ENCODE results near the gene FOCAD.
A peak's percentile ranks its signal among the peaks of the same experiment; 100 is the strongest.

Gene FOCAD

GRCh38 chr9:20760246-20760891, 76.3 kb downstream of the FOCAD start:
- H3K27me3 ChIP-seq (ENCODE audit: control insufficient read depth in 1 of 2, insufficient read depth in 1 of 2, low read length in 2 of 2) = no peaks in the 10 kb centered on the region
- no peak overlapping the region for H2BK5ac ChIP-seq (ENCODE audit: low read depth, low read length, poor library complexity, severe bottlenecking)
- H2BK12ac ChIP-seq (ENCODE audit: low read length in 2 of 2) = no peak overlapping the region
- no peak overlapping the region for H3K4me2 ChIP-seq (ENCODE audit: low read length, poor library complexity, severe bottlenecking)
- peaks cover 3 to 38% of the 10 kb centered on the region in 2 experiments for H3K36me3 ChIP-seq (ENCODE audit: control insufficient read depth in 1 of 2, insufficient read depth in 2 of 2, low read depth in 1 of 2, low read length in 2 of 2)
- 95% methylated on average over 2 of the region's 3 CpGs for WGBS
- no peak overlapping the region for H3K14ac ChIP-seq (ENCODE audit: low read length in 2 of 2)
- no peak for DNase-seq
- no peak overlapping the region for H2AFZ ChIP-seq (ENCODE audit: low read depth, low read length)
- H2BK15ac ChIP-seq (ENCODE audit: low read depth, poor library complexity, severe bottlenecking) = no peak overlapping the region
- no peak overlapping the region for H3K4me3 ChIP-seq (ENCODE audit: insufficient read depth in 1 of 2, low read depth in 1 of 2, low read length in 2 of 2)
- no peak overlapping the region for H2BK120ac ChIP-seq (ENCODE audit: low read depth, low read length)
- no peak overlapping the region for H3K27ac ChIP-seq (ENCODE audit: low read length, poor library complexity, severe bottlenecking)
- no peak overlapping the region for H4K91ac ChIP-seq (ENCODE audit: low read length)
- no peak overlapping the region for H3K23ac ChIP-seq (ENCODE audit: low read length in 2 of 2)
- no peak overlapping the region for H4K8ac ChIP-seq (ENCODE audit: low read length)
- no peak overlapping the region for H3K4ac ChIP-seq (ENCODE audit: low read depth in 1 of 2, low read length in 2 of 2)
- no peak overlapping the region for H3K18ac ChIP-seq (ENCODE audit: low read depth in 1 of 2, low read length in 2 of 2)
- H2AK5ac ChIP-seq (ENCODE audit: low read length, severe bottlenecking) = no peak overlapping the region
- no peaks in the 10 kb centered on the region for H3K9me3 ChIP-seq (ENCODE audit: control insufficient read depth, low read length)
- no peak overlapping the region for H3K9ac ChIP-seq (ENCODE audit: low read length)
- H3K79me1 ChIP-seq (replicated peaks; ENCODE audit: low read length, poor library complexity, severe bottlenecking) = peaks cover 9% of the 10 kb centered on the region
- peaks cover 1% of the 10 kb centered on the region for H3K4me1 ChIP-seq (ENCODE audit: control insufficient read depth, insufficient read depth, low read depth, low read length)

- Histone ChIP-seq H2AFZ (ENCODE audit: low read depth, low read length) (no peak overlapping the region), H4K8ac (ENCODE audit: low read length) (no peak overlapping the region), H2BK120ac (ENCODE audit: low read depth, low read length) (no peak overlapping the region), H2BK12ac (ENCODE audit: low read length in 2 of 2) (no peak overlapping the region), H3K27me3 (ENCODE audit: control insufficient read depth in 1 of 2, insufficient read depth in 1 of 2, low read length in 2 of 2) (no peaks in the 10 kb centered on the region), H3K79me1 (replicated peaks; ENCODE audit: low read length, poor library complexity, severe bottlenecking) (peaks cover 3% of the 10 kb centered on the region), H3K9ac (ENCODE audit: low read length) (no peak overlapping the region), H3K14ac (ENCODE audit: low read length in 2 of 2) (no peak overlapping the region), H3K18ac (ENCODE audit: low read depth in 1 of 2, low read length in 2 of 2) (no peak overlapping the region), H3K4me1 (ENCODE audit: control insufficient read depth, insufficient read depth, low read depth, low read length) (no peaks in the 10 kb centered on the region), H4K91ac (ENCODE audit: low read length) (no peak overlapping the region), H3K4ac (ENCODE audit: low read depth in 1 of 2, low read length in 2 of 2) (no peak overlapping the region), H3K4me2 (ENCODE audit: low read length, poor library complexity, severe bottlenecking) (no peak overlapping the region), H3K36me3 (ENCODE audit: control insufficient read depth in 1 of 2, insufficient read depth in 2 of 2, low read depth in 1 of 2, low read length in 2 of 2) (peaks cover 7 to 52% of the 10 kb centered on the region in 2 experiments), H2BK15ac (ENCODE audit: low read depth, poor library complexity, severe bottlenecking) (no peak overlapping the region), H3K4me3 (ENCODE audit: insufficient read depth in 1 of 2, low read depth in 1 of 2, low read length in 2 of 2) (no peak overlapping the region), H2AK5ac (ENCODE audit: low read length, severe bottlenecking) (no peak overlapping the region), H3K9me3 (ENCODE audit: control insufficient read depth, low read length) (peaks cover 7% of the 10 kb centered on the region), H3K27ac (ENCODE audit: low read length, poor library complexity, severe bottlenecking) (no peak overlapping the region), H3K23ac (ENCODE audit: low read length in 2 of 2) (no peak overlapping the region), H2BK5ac (ENCODE audit: low read depth, low read length, poor library complexity, severe bottlenecking) (no peak overlapping the region)
- no peak for DNase-seq
- 95% methylated on average over 1 of the region's 1 CpG for WGBS
Observed at GRCh38 chr9:20770947-20771346, 86.9 kb downstream of the FOCAD start.

- peak overlapping the region in 1 of 2 experiments; percentile 3 for H3K4me3 ChIP-seq (ENCODE audit: insufficient read depth in 1 of 2, low read depth in 1 of 2, low read length in 2 of 2)
- no peak overlapping the region for H3K4ac ChIP-seq (ENCODE audit: low read depth in 1 of 2, low read length in 2 of 2)
- H3K79me1 ChIP-seq (replicated peaks; ENCODE audit: low read length, poor library complexity, severe bottlenecking) = peaks cover 5% of the 10 kb centered on the region
- peaks cover 7% of the 10 kb centered on the region for H3K9me3 ChIP-seq (ENCODE audit: control insufficient read depth, low read length)
- H2BK120ac ChIP-seq (ENCODE audit: low read depth, low read length) = no peak overlapping the region
- no peaks in the 10 kb centered on the region for H3K27me3 ChIP-seq (ENCODE audit: control insufficient read depth in 1 of 2, insufficient read depth in 1 of 2, low read length in 2 of 2)
- no peak overlapping the region for H2AFZ ChIP-seq (ENCODE audit: low read depth, low read length)
- H3K4me2 ChIP-seq (ENCODE audit: low read length, poor library complexity, severe bottlenecking) = no peak overlapping the region
- H3K4me1 ChIP-seq (ENCODE audit: control insufficient read depth, insufficient read depth, low read depth, low read length) = no peaks in the 10 kb centered on the region
- H3K14ac ChIP-seq (ENCODE audit: low read length in 2 of 2) = no peak overlapping the region
- H3K23ac ChIP-seq (ENCODE audit: low read length in 2 of 2) = no peak overlapping the region
- H2BK12ac ChIP-seq (ENCODE audit: low read length in 2 of 2) = no peak overlapping the region
- H3K18ac ChIP-seq (ENCODE audit: low read depth in 1 of 2, low read length in 2 of 2) = no peak overlapping the region
- no peak for DNase-seq
- H2BK15ac ChIP-seq (ENCODE audit: low read depth, poor library complexity, severe bottlenecking) = no peak overlapping the region
- no peak overlapping the region for H2BK5ac ChIP-seq (ENCODE audit: low read depth, low read length, poor library complexity, severe bottlenecking)
- no peak overlapping the region for H4K8ac ChIP-seq (ENCODE audit: low read length)
- no peak overlapping the region for H4K91ac ChIP-seq (ENCODE audit: low read length)
- no peak overlapping the region for H2AK5ac ChIP-seq (ENCODE audit: low read length, severe bottlenecking)
- H3K36me3 ChIP-seq (ENCODE audit: control insufficient read depth in 1 of 2, insufficient read depth in 2 of 2, low read depth in 1 of 2, low read length in 2 of 2) = peaks cover 7 to 49% of the 10 kb centered on the region in 2 experiments
- H3K9ac ChIP-seq (ENCODE audit: low read length) = no peak overlapping the region
- no CpG with 5 or more reads among the region's 2 CpGs for WGBS
- no peak overlapping the region for H3K27ac ChIP-seq (ENCODE audit: low read length, poor library complexity, severe bottlenecking)
Observed at GRCh38 chr9:20771729-20772128, 87.7 kb downstream of the FOCAD start.

GRCh38 chr9:20775683-20776082, 91.6 kb downstream of the FOCAD start:
- no peak overlapping the region for H3K23ac ChIP-seq (ENCODE audit: low read length in 2 of 2)
- H2AFZ ChIP-seq (ENCODE audit: low read depth, low read length) = no peak overlapping the region
- H3K9me3 ChIP-seq (ENCODE audit: control insufficient read depth, low read length) = peaks cover 4% of the 10 kb centered on the region
- no peak overlapping the region for H3K4me2 ChIP-seq (ENCODE audit: low read length, poor library complexity, severe bottlenecking)
- no peak overlapping the region for H3K4ac ChIP-seq (ENCODE audit: low read depth in 1 of 2, low read length in 2 of 2)
- no peak overlapping the region for H3K14ac ChIP-seq (ENCODE audit: low read length in 2 of 2)
- no peak overlapping the region for H2BK120ac ChIP-seq (ENCODE audit: low read depth, low read length)
- no peak overlapping the region for H4K91ac ChIP-seq (ENCODE audit: low read length)
- no peak for DNase-seq
- H3K4me1 ChIP-seq (ENCODE audit: control insufficient read depth, insufficient read depth, low read depth, low read length) = no peaks in the 10 kb centered on the region
- no peak overlapping the region for H3K27ac ChIP-seq (ENCODE audit: low read length, poor library complexity, severe bottlenecking)
- H2BK15ac ChIP-seq (ENCODE audit: low read depth, poor library complexity, severe bottlenecking) = no peak overlapping the region
- H4K8ac ChIP-seq (ENCODE audit: low read length) = no peak overlapping the region
- H2AK5ac ChIP-seq (ENCODE audit: low read length, severe bottlenecking) = no peak overlapping the region
- H3K4me3 ChIP-seq (ENCODE audit: insufficient read depth in 1 of 2, low read depth in 1 of 2, low read length in 2 of 2) = no peak overlapping the region
- WGBS = 93% methylated on average over 1 of the region's 2 CpGs
- no peaks in the 10 kb centered on the region for H3K27me3 ChIP-seq (ENCODE audit: control insufficient read depth in 1 of 2, insufficient read depth in 1 of 2, low read length in 2 of 2)
- H2BK12ac ChIP-seq (ENCODE audit: low read length in 2 of 2) = no peak overlapping the region
- H3K79me1 ChIP-seq (replicated peaks; ENCODE audit: low read length, poor library complexity, severe bottlenecking) = peaks cover 3% of the 10 kb centered on the region
- no peak overlapping the region for H3K18ac ChIP-seq (ENCODE audit: low read depth in 1 of 2, low read length in 2 of 2)
- H3K36me3 ChIP-seq (ENCODE audit: control insufficient read depth in 1 of 2, insufficient read depth in 2 of 2, low read depth in 1 of 2, low read length in 2 of 2) = peaks cover 6 to 44% of the 10 kb centered on the region in 2 experiments
- no peak overlapping the region for H3K9ac ChIP-seq (ENCODE audit: low read length)
- no peak overlapping the region for H2BK5ac ChIP-seq (ENCODE audit: low read depth, low read length, poor library complexity, severe bottlenecking)
